Activated T-cell treated with anti-CD3 and anti-CD28 coated beads, Interleukin-2, amount 50 U/mL, for 1 hour (primary cell): ENCODE results near the gene KCNAB1.
"Not testable (repeated sequence)": the region's sequence is repeated elsewhere in the genome, so short reads cannot be mapped to it uniquely, and the experiment has no call there.

Experiments used
- DNase-seq: peaks from one replicate; pipeline ENCODE4 v3.0.0-alpha.2; 2020

KCNAB1 gene

GRCh38 chr3:156120528-156121251, at the start of gene KCNAB1:
TSS of gene KCNAB1 (plus strand) at chr3:156120578.
- DNase-seq, result no peak

- DNase-seq, result no peak
Measured at GRCh38 chr3:156071031-156071430, 49.3 kb upstream of the KCNAB1 start.

- not testable (repeated sequence) for DNase-seq
Measured at GRCh38 chr3:156072950-156073657, 47.3 kb upstream of the KCNAB1 start.

- no peak for DNase-seq
Measured at GRCh38 chr3:156090126-156090525, 30.3 kb upstream of the KCNAB1 start.

GRCh38 chr3:156093964-156094363, 26.4 kb upstream of the KCNAB1 start:
- DNase-seq, result no peak

GRCh38 chr3:156094391-156094790, 26.0 kb upstream of the KCNAB1 start:
- no peak for DNase-seq

GRCh38 chr3:156095652-156096051, 24.7 kb upstream of the KCNAB1 start:
- not testable (repeated sequence) for DNase-seq

GRCh38 chr3:156098437-156099035, 21.8 kb upstream of the KCNAB1 start:
- no peak for DNase-seq

GRCh38 chr3:156099348-156099747, 21.0 kb upstream of the KCNAB1 start:
- DNase-seq, result not testable (repeated sequence)

GRCh38 chr3:156099984-156100383, 20.4 kb upstream of the KCNAB1 start:
- not testable (repeated sequence) for DNase-seq

GRCh38 chr3:156102267-156102931, 18.0 kb upstream of the KCNAB1 start:
- no peak for DNase-seq

GRCh38 chr3:156106721-156107373, 13.5 kb upstream of the KCNAB1 start:
- no peak for DNase-seq

- no peak for DNase-seq
Measured at GRCh38 chr3:156107504-156107903, 12.9 kb upstream of the KCNAB1 start.

GRCh38 chr3:156108616-156109015, 11.8 kb upstream of the KCNAB1 start:
- DNase-seq, result no peak

GRCh38 chr3:156109989-156110388, 10.4 kb upstream of the KCNAB1 start:
- no peak for DNase-seq

- DNase-seq, result no peak
Measured at GRCh38 chr3:156126467-156126866, 6.1 kb downstream of the KCNAB1 start.

- no peak for DNase-seq
Measured at GRCh38 chr3:156131241-156131640, 10.9 kb downstream of the KCNAB1 start.

- no peak for DNase-seq
Measured at GRCh38 chr3:156131799-156132198, 11.4 kb downstream of the KCNAB1 start.

- no peak for DNase-seq
Measured at GRCh38 chr3:156132313-156132712, 11.9 kb downstream of the KCNAB1 start.

GRCh38 chr3:156133076-156133475, 12.7 kb downstream of the KCNAB1 start:
- no peak for DNase-seq

GRCh38 chr3:156135921-156136638, 15.7 kb downstream of the KCNAB1 start:
- DNase-seq, result no peak

- DNase-seq, result not testable (repeated sequence)
Measured at GRCh38 chr3:156137397-156137796, 17.0 kb downstream of the KCNAB1 start.
